Esophagus squamous epithelium (tissue), 5 donors: ENCODE results near the gene MCCD1. TPM values are rescaled to one million over a fixed set of nuclear protein-coding genes. Genes with fewer than 3 reads are reported as not detected.

Experiments used
- DNase-seq: peaks from one replicate; lab custom pipeline; 2025; lab: John Stamatoyannopoulos, UW
- H3K27ac ChIP-seq, 4 donors: fragments of 200-600 bp; sonication (generic); one replicate each; pipeline ENCODE4 v1.5.1; 2016 to 2019; ENCODE audit warnings: mild to moderate bottlenecking in 1 of 4
- H3K27me3 ChIP-seq, 4 donors: fragments of 200-600 bp; sonication (generic); 1 replicate in 3 of 4; 2 replicates in 1 of 4; pipeline versions ENCODE4 v1.5.1 to v1.6.0; 2017 to 2021; ENCODE audit warnings: antibody characterized with exemption in 1 of 4
- H3K36me3 ChIP-seq, 3 donors: fragments of 200-600 bp; sonication (generic); one replicate each; pipeline ENCODE4 v1.5.1; 2016 to 2019
- H3K4me1 ChIP-seq, 3 donors: fragments of 200-600 bp; sonication (generic); one replicate each; pipeline ENCODE4 v1.5.1; 2017 to 2019
- H3K4me3 ChIP-seq, 4 donors: fragments of 200-600 bp; sonication (generic); 1 replicate in 3 of 4; 2 replicates in 1 of 4; pipeline ENCODE4 v1.5.1; 2016 to 2019; ENCODE audit warnings: mild to moderate bottlenecking in 2 of 4, moderate library complexity in 1 of 4
- H3K9me3 ChIP-seq, 3 donors: fragments of 200-600 bp; sonication (generic); one replicate each; pipeline ENCODE4 v1.5.1; 2016 to 2019
- CTCF ChIP-seq, 6 experiments: fragments of 450-650 bp in 4 of 6; fragments of 200-600 bp in 2 of 6; sonication (generic) in 2 of 6; IDR thresholded peaks; one replicate each; pipeline ENCODE4 v1.5.1; 2016 to 2019; ENCODE audit warnings: antibody characterized with exemption in 6 of 6, mild to moderate bottlenecking in 4 of 6, moderate library complexity in 4 of 6
- POLR2A ChIP-seq, 4 donors: fragments of 450-650 bp; IDR thresholded peaks; one replicate each; pipeline ENCODE4 v1.6.1; 2017; ENCODE audit warnings: antibody characterized with exemption in 4 of 4, mild to moderate bottlenecking in 4 of 4, moderate library complexity in 3 of 4
- WGBS, 2 donors: methylation state at CpG; one replicate each; pipeline ENCODE4 v1.1.5; 2018; 5-methylcytosine and 5-hydroxymethylcytosine counted together
- intact Hi-C: fragments of 100-400 bp; cut with DNase I; formaldehyde crosslinking; loops from one replicate; pipeline ENCODE4 v1.15.0; 2022
- total RNA-seq, 4 donors: library from RNA; depleted of rRNA; stranded (reverse); fragments of >200 nt; gene quantifications; one replicate each; pipeline ENCODE4 v1.1.0, GENCODE V29; 2016
- donor health status: DM: yes; HTN: yes; CAD: no.

Gene MCCD1
- total RNA-seq, 4 donors from 2014 or later = not detected

- H3K4me1 ChIP-seq = peaks cover 24 to 60% (median 37%) of the 10 kb centered on the region in 3 donors
- H3K27me3 ChIP-seq = no peaks in the 10 kb centered on the region
- H3K9me3 ChIP-seq = no peaks in the 10 kb centered on the region
- DNase-seq = no peak
- H3K36me3 ChIP-seq = peaks cover 28 to 43% (median 33%) of the 10 kb centered on the region in 3 donors
- WGBS, 2 donors = 0% methylated on average over 19 to 21 of the region's 21 CpGs
- H3K4me3 ChIP-seq = peak overlapping the region; percentile 58 to 87 (median 74)
- TF ChIP-seq POLR2A (IDR thresholded peaks at IDR 0.05) = no peak
- TF ChIP-seq CTCF (IDR thresholded peaks at IDR 0.05) = no peak
- intact Hi-C loops = no loop called here
- H3K27ac ChIP-seq = peak overlapping the region; percentile 93 to 99 (median 94)
These were observed 12.4 kb downstream of the MCCD1 start for GRCh38 chr6:31541059-31541657.

DNA sequence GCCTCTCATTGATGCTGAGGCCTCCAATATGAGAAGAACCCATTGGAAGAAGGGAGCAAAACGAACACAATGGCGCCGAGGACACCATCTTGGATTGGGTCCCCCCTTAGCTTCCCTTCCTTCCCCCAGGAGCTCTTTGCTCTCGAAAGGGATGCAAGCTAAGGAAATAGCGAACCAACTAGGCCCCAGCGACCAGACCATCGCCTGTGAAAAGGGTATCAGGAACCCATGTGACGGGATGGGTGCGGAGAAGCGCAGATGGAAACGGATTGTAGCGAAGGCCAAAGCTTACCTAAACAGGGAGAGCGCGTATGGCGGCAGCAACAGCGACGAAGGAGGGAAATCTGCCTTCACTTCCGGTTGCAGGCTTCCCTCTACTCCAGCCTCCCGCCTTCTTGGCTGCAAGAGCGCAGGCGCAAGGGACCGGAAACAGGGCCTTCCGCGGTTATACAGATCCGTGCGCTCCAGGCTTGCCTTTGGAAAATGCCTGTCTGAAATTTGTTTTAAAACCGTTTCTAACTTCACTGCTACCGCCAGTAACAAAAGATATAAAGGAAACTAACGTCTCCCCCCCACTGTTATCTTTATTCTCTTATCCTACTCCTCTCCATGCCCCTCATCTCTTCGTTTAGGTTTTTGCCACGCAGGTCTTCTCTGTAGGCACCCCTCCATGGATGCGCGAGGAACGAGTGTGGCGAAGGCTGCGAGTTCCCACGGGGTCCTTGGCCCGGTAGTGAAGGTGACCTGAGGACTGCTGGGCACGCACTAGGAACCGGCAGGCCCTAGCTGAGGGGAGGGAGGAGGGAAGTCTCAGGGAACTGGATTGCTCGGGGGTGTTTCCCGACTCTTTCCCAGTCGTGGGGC, 13.1 kb downstream of the MCCD1 start, which contains the start of gene DDX39B:
DDX39B (minus strand) TSS at position 346 of the 864 bp plus-strand sequence. CDS start 1,471 bp downstream, outside the sequence.
- Histone ChIP-seq H3K9me3 (no peaks in the 10 kb centered on the region), H3K27ac (peak within 1 kb of the TSS; percentile 93 to 99 (median 94)), H3K4me3 (peak within 1 kb of the TSS; percentile 58 to 87 (median 74)), H3K36me3 (peaks cover 20 to 35% (median 26%) of the 10 kb centered on the region in 3 donors), H3K27me3 (no peaks in the 10 kb centered on the region), H3K4me1 (peaks cover 24 to 60% (median 40%) of the 10 kb centered on the region in 3 donors)
- peak; percentile 80 for DNase-seq
- 0 to 1% methylated on average over 35 of the region's 43 CpGs for WGBS, 2 donors
- intact Hi-C loops = no loop called here
- peak in 3 of 4 donors; percentile 45 to 80 (median 53) for TF ChIP-seq POLR2A (IDR thresholded peaks at IDR 0.05)
- TF ChIP-seq CTCF (IDR thresholded peaks at IDR 0.05) = peak in 3 of 6 experiments; percentile 7 to 14 (median 11)

GRCh38 chr6:31543639-31544038, 14.9 kb downstream of the MCCD1 start:
- Histone ChIP-seq H3K4me3 (no peak overlapping the region), H3K4me1 (peaks cover 28 to 60% (median 36%) of the 10 kb centered on the region in 3 donors), H3K27me3 (no peaks in the 10 kb centered on the region), H3K9me3 (no peaks in the 10 kb centered on the region), H3K36me3 (peaks cover 4 to 20% (median 10%) of the 10 kb centered on the region in 3 donors), H3K27ac (peak overlapping the region in 2 of 4 donors; percentile 93 to 99)
- intact Hi-C loops = no loop called here
- no peak for TF ChIP-seq POLR2A (IDR thresholded peaks at IDR 0.05)
- no peak for TF ChIP-seq CTCF (IDR thresholded peaks at IDR 0.05)
- WGBS, 2 donors = 88 to 91% methylated on average over 4 to 6 of the region's 6 CpGs
- no peak for DNase-seq

DNA sequence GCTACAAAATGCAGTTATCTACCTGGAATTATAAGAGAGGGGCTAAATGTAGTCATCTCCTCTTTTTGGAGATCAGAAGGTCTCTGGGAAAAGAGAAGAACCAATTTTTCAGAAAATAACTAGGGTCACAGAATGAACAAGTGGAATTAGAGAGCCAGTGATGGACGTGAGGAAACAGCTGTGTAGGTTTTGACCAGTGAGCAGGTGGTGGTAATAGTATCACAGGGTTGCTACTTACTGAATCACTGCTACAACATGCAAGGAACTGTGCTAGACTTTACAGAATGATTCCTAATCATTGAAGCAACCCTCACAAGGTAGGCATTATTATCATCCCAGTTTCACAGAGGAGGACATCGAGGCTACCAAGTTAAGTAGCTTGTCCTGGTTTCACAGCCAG, 15.9 kb downstream of the MCCD1 start:
- H3K27me3 ChIP-seq = no peaks in the 10 kb centered on the region
- no peaks in the 10 kb centered on the region for H3K9me3 ChIP-seq
- 75 to 79% methylated on average over 2 of the region's 2 CpGs for WGBS, 2 donors
- intact Hi-C loops = loop anchor here (5.0 kb wide), 1 partner anchor 47 kb away; the partner anchor contains the start of gene MICB
- peaks cover 0 to 20% (median 4%) of the 10 kb centered on the region in 3 donors for H3K36me3 ChIP-seq
- TF ChIP-seq POLR2A (IDR thresholded peaks at IDR 0.05) (no peak), CTCF (IDR thresholded peaks at IDR 0.05) (no peak)
- H3K4me1 ChIP-seq = peaks cover 18 to 56% (median 26%) of the 10 kb centered on the region in 3 donors
- no peak overlapping the region for H3K4me3 ChIP-seq
- no peak for DNase-seq
- H3K27ac ChIP-seq = no peak overlapping the region
